CD4-positive, CD25-positive, alpha-beta regulatory T cell (primary cell): ENCODE results near the gene PPIB. TPM values are rescaled to one million over a fixed set of nuclear protein-coding genes. Genes with fewer than 3 reads are reported as not detected.
"Not testable (repeated sequence)": the region's sequence is repeated elsewhere in the genome, so short reads cannot be mapped to it uniquely, and the experiment has no call there.

ENCODE experiments used
- ATAC-seq, 2 donors: fragments of 150-1000 bp; cut with Tn5 transposase; one replicate each; pipeline ENCODE4 v1.10.0; 2021; ENCODE audit warnings: low read depth in 2 of 2, moderate number of reproducible peaks in 2 of 2, moderate library complexity in 1 of 2
- DNase-seq, 3 donors: peaks; one replicate each; pipeline versions ENCODE4 v3.0.0 to v3.0.0-alpha.2; 2012 to 2022; ENCODE audit warnings: mixed read lengths in 1 of 3
- H3K27ac ChIP-seq: one replicate; pipeline ENCODE4 v1.7.0; 2013; ENCODE audit warnings: mild to moderate bottlenecking, low read length; ENCODE audit not compliant: insufficient read depth, poor library complexity, severe bottlenecking
- H3K27me3 ChIP-seq: one replicate; pipeline ENCODE4 v1.7.0; 2013; ENCODE audit warnings: low read length; ENCODE audit not compliant: control insufficient read depth, insufficient read depth
- H3K36me3 ChIP-seq: one replicate; pipeline ENCODE4 v1.7.0; 2013; ENCODE audit warnings: mild to moderate bottlenecking, low read length, moderate library complexity; ENCODE audit not compliant: control insufficient read depth, insufficient read depth
- H3K4me1 ChIP-seq: 2 replicates; pipeline ENCODE4 v1.7.0; 2013; ENCODE audit warnings: mild to moderate bottlenecking, low read length; ENCODE audit not compliant: insufficient read depth, control insufficient read depth, poor library complexity, severe bottlenecking
- H3K4me3 ChIP-seq: one replicate; pipeline ENCODE4 v1.7.0; 2013; ENCODE audit warnings: low read depth, mild to moderate bottlenecking, low read length, moderate library complexity
- H3K9me3 ChIP-seq, 2 experiments: 1 replicate in 1 of 2; 2 replicates in 1 of 2; pipeline ENCODE4 v1.7.0; 2013; ENCODE audit warnings: low read length in 2 of 2, mild to moderate bottlenecking in 1 of 2, moderate library complexity in 1 of 2; ENCODE audit not compliant: control insufficient read depth in 2 of 2
- H3K27ac Mint-ChIP-seq, 3 donors: one replicate each; pipeline ENCODE4 v1.8.0; 2020 to 2022; ENCODE audit warnings: mild to moderate bottlenecking in 3 of 3, mixed read lengths in 3 of 3, moderate library complexity in 2 of 3
- H3K27me3 Mint-ChIP-seq: one replicate; pipeline ENCODE4 v1.8.0; 2022; ENCODE audit warnings: mild to moderate bottlenecking, mixed read lengths
- H3K36me3 Mint-ChIP-seq: one replicate; pipeline ENCODE4 v1.8.0; 2020; ENCODE audit warnings: mixed read lengths
- H3K4me1 Mint-ChIP-seq, 4 donors: one replicate each; pipeline ENCODE4 v1.8.0; 2020 to 2022; ENCODE audit warnings: mixed read lengths in 4 of 4, mild to moderate bottlenecking in 1 of 4
- H3K4me3 Mint-ChIP-seq, 4 donors: one replicate each; pipeline ENCODE4 v1.8.0; 2020 to 2022; ENCODE audit warnings: mild to moderate bottlenecking in 4 of 4, mixed read lengths in 4 of 4, moderate library complexity in 3 of 4
- H3K9me3 Mint-ChIP-seq, 7 donors: one replicate each; pipeline ENCODE4 v1.8.0; 2020 to 2022; ENCODE audit warnings: mixed read lengths in 7 of 7, mild to moderate bottlenecking in 3 of 7, moderate library complexity in 2 of 7
- polyA plus RNA-seq, 4 donors: library from polyadenylated mRNA; unstranded; fragments of 300-500 nt; fragmentation: Illumina TruSeq; gene quantifications; one replicate each; pipeline ENCODE4 v1.2.3, GENCODE V29; 2021
- total RNA-seq: library from RNA; stranded (reverse); gene quantifications from one replicate; pipeline ENCODE4 v1.2.3, GENCODE V29; 2022

The PPIB gene
- total and polyA plus RNA-seq, 5 donors from 2014 or later = 171 to 624 (median 558) TPM

GRCh38 chr15:64120322-64120721, 42.5 kb downstream of the PPIB start:
- peaks cover 43% of the 10 kb centered on the region for H3K36me3 Mint-ChIP-seq
- H3K36me3 ChIP-seq = peaks cover 85% of the 10 kb centered on the region

GRCh38 chr15:64117759-64118487, 44.9 kb downstream of the PPIB start:
- Histone ChIP-seq H3K9me3 (no peaks in the 10 kb centered on the region), H3K4me1 (no peaks in the 10 kb centered on the region), H3K4me3 (no peak overlapping the region), H3K36me3 (peaks cover 96% of the 10 kb centered on the region), H3K27ac (no peak overlapping the region), H3K27me3 (no peaks in the 10 kb centered on the region)
- no peak for ATAC-seq
- no peak for DNase-seq
- no peaks in the 10 kb centered on the region for H3K9me3 Mint-ChIP-seq
- peaks cover 36% of the 10 kb centered on the region for H3K36me3 Mint-ChIP-seq
- H3K27me3 Mint-ChIP-seq = no peaks in the 10 kb centered on the region
- H3K4me1 Mint-ChIP-seq = peaks cover 0 to 13% (median 7%) of the 10 kb centered on the region in 4 donors
- no peak overlapping the region for H3K4me3 Mint-ChIP-seq
- H3K27ac Mint-ChIP-seq = peak overlapping the region in 2 of 3 donors; percentile 34 to 51

More at GRCh38 chr15:64120322-64120721, 42.5 kb downstream of the PPIB start:
- H3K4me1 ChIP-seq, ATAC-seq, H3K9me3 ChIP-seq, H3K9me3 Mint-ChIP-seq, H3K27me3 Mint-ChIP-seq, H3K27ac Mint-ChIP-seq, DNase-seq, H3K4me3 Mint-ChIP-seq, H3K27me3 ChIP-seq, H3K27ac ChIP-seq, H3K4me3 ChIP-seq: not testable (repeated sequence)
- H3K4me1 Mint-ChIP-seq = peaks cover 0 to 10% (median 0%) of the 10 kb centered on the region in 4 donors

- H3K36me3 Mint-ChIP-seq = peaks cover 33% of the 10 kb centered on the region
- peaks cover 53% of the 10 kb centered on the region for H3K36me3 ChIP-seq
- no peak overlapping the region for H3K4me3 ChIP-seq
- H3K9me3 Mint-ChIP-seq = peaks cover 0 to 2% (median 0%) of the 10 kb centered on the region in 7 donors
- peaks cover 16% of the 10 kb centered on the region for H3K4me1 ChIP-seq
- no peaks in the 10 kb centered on the region for H3K9me3 ChIP-seq
- H3K4me3 Mint-ChIP-seq = no peak overlapping the region
- ATAC-seq = no peak
- no peaks in the 10 kb centered on the region for H3K27me3 Mint-ChIP-seq
- H3K27me3 ChIP-seq = no peaks in the 10 kb centered on the region
- DNase-seq = no peak
- peaks cover 20 to 40% (median 35%) of the 10 kb centered on the region in 4 donors for H3K4me1 Mint-ChIP-seq
- H3K27ac ChIP-seq = no peak overlapping the region
- peak overlapping the region in 2 of 3 donors; percentile 20 to 36 for H3K27ac Mint-ChIP-seq
These were observed 49.9 kb downstream of the PPIB start for GRCh38 chr15:64112904-64113303.

- no peaks in the 10 kb centered on the region for H3K27me3 Mint-ChIP-seq
- DNase-seq (no peak), ATAC-seq (no peak)
- H3K27ac Mint-ChIP-seq = peak overlapping the region in 2 of 3 donors; percentile 20 to 36
- H3K36me3 Mint-ChIP-seq = peaks cover 31% of the 10 kb centered on the region
- peaks cover 0 to 2% (median 0%) of the 10 kb centered on the region in 7 donors for H3K9me3 Mint-ChIP-seq
- no peak overlapping the region for H3K4me3 ChIP-seq
- H3K4me3 Mint-ChIP-seq = no peak overlapping the region
- peaks cover 20 to 45% (median 39%) of the 10 kb centered on the region in 4 donors for H3K4me1 Mint-ChIP-seq
- H3K27ac ChIP-seq = peak overlapping the region; percentile 53
- H3K36me3 ChIP-seq = peaks cover 48% of the 10 kb centered on the region
- H3K27me3 ChIP-seq = no peaks in the 10 kb centered on the region
- H3K9me3 ChIP-seq = no peaks in the 10 kb centered on the region
- H3K4me1 ChIP-seq = peaks cover 16% of the 10 kb centered on the region
These were observed 50.6 kb downstream of the PPIB start for GRCh38 chr15:64112073-64112772.

- Mint-ChIP-seq H3K27ac (peak overlapping the region in 1 of 3 donors; percentile 45), H3K4me3 (no peak overlapping the region), H3K36me3 (peaks cover 29% of the 10 kb centered on the region), H3K4me1 (peaks cover 20 to 51% (median 44%) of the 10 kb centered on the region in 4 donors), H3K9me3 (peaks cover 0 to 2% (median 0%) of the 10 kb centered on the region in 7 donors), H3K27me3 (no peaks in the 10 kb centered on the region)
- DNase-seq (no peak), ATAC-seq (no peak)
- H3K27ac ChIP-seq = peak overlapping the region; percentile 53
- H3K9me3 ChIP-seq = no peaks in the 10 kb centered on the region
- H3K36me3 ChIP-seq = peaks cover 42% of the 10 kb centered on the region
- H3K27me3 ChIP-seq = no peaks in the 10 kb centered on the region
- peak overlapping the region; percentile 4 for H3K4me3 ChIP-seq
- peaks cover 16% of the 10 kb centered on the region for H3K4me1 ChIP-seq
These were observed 51.2 kb downstream of the PPIB start for GRCh38 chr15:64111679-64112050.

- Histone ChIP-seq H3K9me3 (no peaks in the 10 kb centered on the region), H3K27ac (peak overlapping the region; percentile 53), H3K27me3 (no peaks in the 10 kb centered on the region), H3K36me3 (peaks cover 40% of the 10 kb centered on the region), H3K4me3 (peak overlapping the region; percentile 4), H3K4me1 (peaks cover 16% of the 10 kb centered on the region)
- Mint-ChIP-seq H3K9me3 (peaks cover 0 to 2% (median 0%) of the 10 kb centered on the region in 7 donors), H3K36me3 (peaks cover 29% of the 10 kb centered on the region), H3K4me1 (peaks cover 25 to 56% (median 49%) of the 10 kb centered on the region in 4 donors), H3K27me3 (no peaks in the 10 kb centered on the region), H3K27ac (peak overlapping the region; percentile 20 to 91 (median 45)), H3K4me3 (peak overlapping the region in 2 of 4 donors; percentile 18 to 38)
- ATAC-seq (peak; percentile 71 to 91), DNase-seq (peak in 2 of 3 donors; percentile 28 to 70)
These were observed 51.7 kb downstream of the PPIB start for GRCh38 chr15:64110950-64111678.

- peaks cover 16% of the 10 kb centered on the region for H3K4me1 ChIP-seq
- H3K9me3 ChIP-seq, H3K4me3 ChIP-seq, DNase-seq, H3K27me3 Mint-ChIP-seq, H3K27me3 ChIP-seq, H3K9me3 Mint-ChIP-seq, ATAC-seq: not testable (repeated sequence)
- peak overlapping the region; percentile 45 to 77 (median 47) for H3K27ac Mint-ChIP-seq
- peak overlapping the region; percentile 53 for H3K27ac ChIP-seq
- H3K36me3 ChIP-seq = peaks cover 32% of the 10 kb centered on the region
- H3K4me3 Mint-ChIP-seq = peak overlapping the region in 3 of 4 donors; percentile 1 to 47 (median 26)
- peaks cover 27% of the 10 kb centered on the region for H3K36me3 Mint-ChIP-seq
- peaks cover 25 to 56% (median 52%) of the 10 kb centered on the region in 4 donors for H3K4me1 Mint-ChIP-seq
These were observed 52.6 kb downstream of the PPIB start for GRCh38 chr15:64110108-64110701.
